ENCODE results near the gene TRPM3. TPM values are rescaled to one million over a fixed set of nuclear protein-coding genes. Genes with fewer than 3 reads are reported as not detected.

Gene TRPM3
- total RNA-seq, 4 donors from 2014 or later: 0.07 to 0.66 TPM; not detected in 2

DNA sequence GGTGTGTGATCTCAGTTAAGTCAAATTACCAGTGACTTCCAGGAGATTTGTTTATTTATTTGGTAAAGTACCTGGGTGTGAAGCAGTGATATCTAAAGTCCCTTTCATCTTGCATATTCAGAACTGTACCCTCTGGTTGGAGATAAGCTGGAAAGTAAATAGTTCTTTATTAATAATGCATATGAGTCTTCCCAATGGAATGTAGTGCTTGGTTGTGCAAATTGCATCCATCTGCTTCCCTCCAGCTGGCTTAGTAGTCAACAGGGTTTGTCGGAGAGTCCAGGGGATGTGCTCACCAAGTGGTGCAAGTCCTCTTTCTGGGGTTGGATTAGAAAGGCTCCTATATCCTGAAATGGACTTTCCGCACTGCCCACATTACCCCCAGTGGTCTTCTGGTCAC is 42.0 kb downstream of the TRPM3 start:
- no peaks in the 10 kb centered on the region for H3K36me3 ChIP-seq
- peaks cover 0 to 2% (median 0%) of the 10 kb centered on the region in 3 donors for H3K9me3 ChIP-seq
- H3K27me3 ChIP-seq: no peaks in the 10 kb centered on the region
- no peaks in the 10 kb centered on the region for H3K4me1 ChIP-seq
- no peak overlapping the region for H3K27ac ChIP-seq
- ATAC-seq (no peak), DNase-seq (no peak)
- in situ Hi-C loops (cut with MboI; ENCODE audit: low sequenced_read_pairs in 4 of 4) (no loop called here), intact Hi-C loops (cut with DNase I; ENCODE audit: low total_unique reads) (no loop called here)
- TF ChIP-seq CTCF (IDR thresholded peaks at IDR 0.05 in 4 of 5, conservative IDR thresholded peaks at IDR 0.05 in 1 of 5) (no peak), POLR2A (IDR thresholded peaks at IDR 0.05) (no peak)
- H3K4me3 ChIP-seq: no peak overlapping the region

GRCh38 chr9:71076096-71076495 is 45.3 kb downstream of the TRPM3 start:
- ATAC-seq: no peak
- no peak for TF ChIP-seq POLR2A (IDR thresholded peaks at IDR 0.05)
- no peak for TF ChIP-seq CTCF (IDR thresholded peaks at IDR 0.05 in 4 of 5, conservative IDR thresholded peaks at IDR 0.05 in 1 of 5)
- Histone ChIP-seq H3K27me3 (no peaks in the 10 kb centered on the region), H3K9me3 (peaks cover 0 to 6% (median 0%) of the 10 kb centered on the region in 3 donors), H3K4me3 (no peak overlapping the region), H3K27ac (no peak overlapping the region), H3K4me1 (no peaks in the 10 kb centered on the region), H3K36me3 (no peaks in the 10 kb centered on the region)
- in situ Hi-C loops (cut with MboI; ENCODE audit: low sequenced_read_pairs in 4 of 4): no loop called here
- DNase-seq: no peak
- intact Hi-C loops (cut with DNase I; ENCODE audit: low total_unique reads): no loop called here

DNA sequence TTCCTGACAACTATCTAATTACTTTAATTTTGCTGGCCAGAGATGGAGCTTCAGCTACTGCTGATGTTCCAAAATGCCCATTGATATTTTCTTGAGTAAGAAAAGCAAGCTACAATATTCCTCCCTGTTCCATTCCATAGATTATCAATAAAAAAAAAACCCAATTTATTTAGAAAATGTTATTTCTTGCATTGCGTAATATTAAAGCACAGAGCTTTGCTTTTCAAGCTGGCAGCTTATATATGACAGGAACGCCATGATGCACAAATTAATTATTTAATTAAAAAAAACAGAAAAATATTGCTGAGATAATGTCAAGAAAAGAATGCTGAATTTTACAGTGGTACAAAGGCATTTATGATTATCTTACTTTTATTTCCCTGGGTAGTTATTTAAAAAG is 47.9 kb downstream of the TRPM3 start:
- Histone ChIP-seq H3K27me3 (no peaks in the 10 kb centered on the region), H3K9me3 (peaks cover 0 to 6% (median 0%) of the 10 kb centered on the region in 3 donors), H3K27ac (no peak overlapping the region), H3K4me1 (no peaks in the 10 kb centered on the region), H3K36me3 (no peaks in the 10 kb centered on the region), H3K4me3 (no peak overlapping the region)
- intact Hi-C loops (cut with DNase I; ENCODE audit: low total_unique reads): no loop called here
- DNase-seq (no peak), ATAC-seq (no peak)
- TF ChIP-seq CTCF (IDR thresholded peaks at IDR 0.05 in 4 of 5, conservative IDR thresholded peaks at IDR 0.05 in 1 of 5) (no peak), POLR2A (IDR thresholded peaks at IDR 0.05) (no peak)
- in situ Hi-C loops (cut with MboI; ENCODE audit: low sequenced_read_pairs in 4 of 4): loop anchor here in 1 of 4 donors (25.0 kb wide), 1 partner anchor 89 kb away; no protein-coding TSS in a partner anchor

GRCh38 chr9:71072587-71072986 is 48.8 kb downstream of the TRPM3 start:
- Histone ChIP-seq H3K9me3 (peaks cover 0 to 6% (median 0%) of the 10 kb centered on the region in 3 donors), H3K27ac (no peak overlapping the region), H3K4me1 (no peaks in the 10 kb centered on the region), H3K27me3 (no peaks in the 10 kb centered on the region), H3K36me3 (no peaks in the 10 kb centered on the region), H3K4me3 (no peak overlapping the region)
- ATAC-seq (no peak), DNase-seq (no peak)
- TF ChIP-seq CTCF (IDR thresholded peaks at IDR 0.05 in 4 of 5, conservative IDR thresholded peaks at IDR 0.05 in 1 of 5) (no peak), POLR2A (IDR thresholded peaks at IDR 0.05) (no peak)
- intact Hi-C loops (cut with DNase I; ENCODE audit: low total_unique reads): no loop called here
- in situ Hi-C loops (cut with MboI; ENCODE audit: low sequenced_read_pairs in 4 of 4): loop anchor here in 1 of 4 donors (25.0 kb wide), 1 partner anchor 90 kb away; no protein-coding TSS in a partner anchor

GRCh38 chr9:71071633-71072032 is 49.8 kb downstream of the TRPM3 start:
- intact Hi-C loops (cut with DNase I; ENCODE audit: low total_unique reads) (no loop called here), in situ Hi-C loops (cut with MboI; ENCODE audit: low sequenced_read_pairs in 4 of 4) (loop anchor here in 1 of 4 donors (25.0 kb wide), 1 partner anchor 91 kb away; no protein-coding TSS in a partner anchor)
- Histone ChIP-seq H3K4me3 (no peak overlapping the region), H3K4me1 (no peaks in the 10 kb centered on the region), H3K9me3 (peaks cover 0 to 6% (median 0%) of the 10 kb centered on the region in 3 donors), H3K27me3 (no peaks in the 10 kb centered on the region), H3K36me3 (no peaks in the 10 kb centered on the region), H3K27ac (no peak overlapping the region)
- DNase-seq (no peak), ATAC-seq (no peak)
- TF ChIP-seq CTCF (IDR thresholded peaks at IDR 0.05 in 4 of 5, conservative IDR thresholded peaks at IDR 0.05 in 1 of 5) (no peak), POLR2A (IDR thresholded peaks at IDR 0.05) (no peak)

All from gastrocnemius medialis (tissue), 4 donors.